Measurements from ENCODE around the gene PCYT1A.
"Not testable (repeated sequence)": the region's sequence is repeated elsewhere in the genome, so short reads cannot be mapped to it uniquely, and the experiment has no call there.

The PCYT1A gene

DNA sequence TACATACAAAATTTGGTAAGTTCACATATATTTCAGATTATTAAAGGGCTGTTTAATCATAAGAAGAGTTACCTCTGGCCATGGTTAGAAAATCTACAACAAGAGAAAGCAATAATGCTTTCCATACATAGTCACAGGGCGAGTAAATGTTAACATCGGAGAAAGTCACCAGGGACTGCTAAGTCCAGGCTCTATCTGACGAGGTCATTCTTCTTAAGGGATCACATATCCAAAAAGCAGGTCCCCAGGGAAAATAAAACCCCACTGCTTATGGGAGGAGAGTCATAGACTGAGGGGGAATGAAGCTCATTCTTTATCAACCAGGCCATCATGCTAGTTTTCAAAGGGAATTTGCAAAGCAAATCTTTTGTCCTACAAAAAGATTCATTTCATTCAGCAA is 3.1 kb downstream of the PCYT1A start:
- no peak for DNase-seq

- no peak for DNase-seq
Observed at GRCh38 chr3:196281962-196282361, 5.6 kb downstream of the PCYT1A start.

DNA sequence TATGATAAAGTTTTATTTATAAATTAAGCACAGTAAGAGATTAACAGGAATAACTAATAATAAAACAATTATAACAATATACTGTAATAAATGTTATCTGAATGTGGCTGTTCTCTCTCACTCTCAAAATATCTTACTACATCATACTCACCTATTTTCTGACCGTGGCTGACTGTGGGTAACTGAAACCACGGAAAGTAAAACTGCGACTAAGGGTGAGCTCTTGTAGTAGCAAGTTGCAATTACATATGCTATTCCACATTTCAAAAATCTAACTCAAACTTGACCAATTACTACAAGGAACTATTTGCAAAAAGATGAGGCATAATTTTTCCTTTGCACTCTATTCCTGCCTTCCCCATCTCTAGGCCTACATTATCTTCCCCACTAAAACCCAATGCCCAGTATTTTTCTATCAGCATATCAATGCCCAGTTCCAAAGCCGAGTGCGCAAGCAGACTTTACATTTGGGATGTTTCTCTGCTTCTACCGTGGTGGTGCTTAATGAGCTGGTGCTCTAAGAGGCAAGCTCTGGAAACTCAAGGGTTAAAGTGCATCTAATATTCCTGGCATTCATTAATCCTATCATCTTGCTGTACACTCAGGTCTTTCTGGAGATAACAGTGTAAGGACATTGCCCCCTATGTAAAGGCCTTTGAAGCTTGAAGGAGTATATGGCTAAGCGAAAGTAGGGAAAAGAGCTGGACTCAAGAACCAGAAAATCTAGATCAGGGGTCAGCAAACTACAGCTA is 6.7 kb downstream of the PCYT1A start:
- no peak for DNase-seq

- DNase-seq: no peak
Observed at GRCh38 chr3:196275126-196275525, 12.4 kb downstream of the PCYT1A start.

DNA sequence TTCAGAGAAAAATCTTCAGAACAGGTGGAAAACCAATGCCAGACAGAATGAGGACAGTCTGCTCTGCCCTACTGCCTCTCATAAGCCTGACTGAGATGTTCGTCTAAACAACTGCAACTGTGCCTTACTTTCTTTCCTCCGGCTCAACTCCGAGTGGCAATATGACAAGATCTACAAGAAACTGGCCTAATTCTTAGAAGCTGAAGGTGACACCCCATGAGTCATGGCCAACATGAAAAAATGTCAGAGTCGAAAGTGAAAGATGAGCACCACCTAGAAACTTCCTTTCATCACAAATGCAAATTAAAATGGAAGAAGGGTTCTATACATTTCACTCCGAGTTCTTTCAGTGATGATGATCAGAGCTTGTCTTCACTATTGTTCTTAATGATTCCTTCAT is 12.9 kb downstream of the PCYT1A start:
- DNase-seq: no peak

- DNase-seq: no peak
Observed at GRCh38 chr3:196273655-196274054, 13.9 kb downstream of the PCYT1A start.

DNA sequence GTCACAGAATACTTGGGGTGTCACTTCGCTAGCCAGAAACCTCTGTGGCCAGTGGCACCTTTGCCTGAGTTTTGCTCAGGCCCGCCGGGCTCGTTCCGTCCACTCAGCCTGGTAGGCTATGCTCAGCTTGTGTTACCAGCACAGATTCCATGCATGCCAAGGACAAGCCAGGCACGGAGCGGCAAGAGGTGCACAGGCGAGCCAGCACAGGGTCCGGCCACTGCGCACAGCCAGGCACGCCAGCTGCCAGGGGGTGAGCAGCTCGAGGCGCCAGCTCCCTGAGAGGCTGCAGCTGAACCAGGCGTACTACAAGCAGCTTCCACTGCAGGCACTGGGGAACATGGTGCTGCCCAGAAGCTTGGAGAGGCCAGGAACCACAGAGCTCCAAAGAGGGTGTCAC is 14.7 kb downstream of the PCYT1A start:
- DNase-seq: no peak

DNA sequence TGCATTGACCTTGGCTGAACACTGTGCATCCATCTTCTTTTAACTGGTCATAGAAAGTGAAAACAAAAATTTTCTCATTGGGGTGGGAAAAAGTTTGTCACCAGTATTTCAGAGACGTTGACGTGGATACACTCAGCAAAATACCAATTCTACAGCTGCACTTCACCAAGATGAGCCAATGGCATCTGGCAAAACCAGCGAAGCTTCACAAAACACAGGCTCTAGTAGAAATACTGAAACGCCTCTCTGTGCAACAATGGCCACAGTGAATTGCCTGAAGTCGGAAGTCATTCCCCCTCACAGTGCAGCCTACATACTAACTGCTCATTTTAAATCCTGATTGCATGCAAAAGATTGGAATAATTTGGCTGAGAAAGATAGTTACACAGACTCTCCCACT is 17.0 kb downstream of the PCYT1A start:
- DNase-seq: no peak

DNA sequence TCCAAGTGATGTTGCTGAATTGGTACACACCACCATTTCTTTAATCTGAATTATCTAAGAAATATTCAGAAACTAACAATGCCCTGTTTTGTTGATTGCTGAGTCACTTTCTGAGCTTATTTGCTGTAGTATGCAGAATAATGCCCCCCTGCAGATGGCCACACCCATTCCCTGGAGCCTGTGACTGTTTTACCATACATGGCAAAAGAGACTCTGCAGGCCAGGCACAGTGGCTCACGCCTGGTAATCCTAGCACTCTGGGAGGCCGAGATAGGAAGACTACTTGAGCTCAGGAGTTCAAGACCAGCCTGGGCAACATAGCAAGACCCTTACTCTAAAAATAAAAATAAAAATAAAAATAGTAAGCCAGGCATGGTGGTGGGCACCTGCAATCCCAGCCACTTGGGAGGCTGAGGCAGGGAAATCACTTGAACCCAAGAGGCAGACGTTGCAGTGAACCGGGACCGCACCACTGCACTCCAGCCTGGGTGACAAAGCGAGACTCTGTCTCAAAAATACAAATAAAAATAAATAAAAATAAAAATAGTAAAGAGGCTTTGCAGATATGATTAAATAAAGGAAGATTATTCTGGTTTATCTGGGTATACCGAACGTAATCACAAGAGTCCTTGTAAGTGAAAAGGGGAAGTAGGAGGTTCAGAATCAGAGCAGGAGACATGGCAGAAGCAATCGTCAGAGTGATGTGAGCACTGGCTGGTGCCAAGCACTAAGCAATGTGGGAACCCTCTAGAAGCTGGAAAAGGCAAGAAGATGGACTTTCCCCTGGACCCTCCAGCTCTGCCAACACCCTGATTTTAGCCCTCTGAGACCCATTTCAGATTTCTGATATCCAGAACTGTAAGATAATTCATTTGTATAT is 19.0 kb downstream of the PCYT1A start:
- no peak for DNase-seq

DNA sequence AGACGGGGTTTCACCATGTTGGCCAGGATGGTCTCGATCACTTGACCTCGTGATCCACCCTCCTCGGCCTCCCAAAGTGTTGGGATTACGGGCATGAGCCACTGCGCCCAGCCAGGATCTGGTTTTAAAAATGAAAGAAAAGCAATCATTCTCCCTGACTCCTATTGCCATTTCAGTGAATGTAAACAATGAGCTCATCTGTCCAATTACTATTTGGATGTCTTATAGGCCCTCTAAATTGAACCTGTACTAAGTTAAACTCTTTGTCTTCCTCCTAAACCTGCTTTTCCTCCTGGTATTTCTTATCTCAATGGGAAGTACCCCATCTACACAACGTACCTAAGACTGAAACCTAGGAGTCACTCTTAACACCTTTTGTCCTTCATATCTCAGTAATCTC is 23.7 kb downstream of the PCYT1A start:
- no peak for DNase-seq

DNA sequence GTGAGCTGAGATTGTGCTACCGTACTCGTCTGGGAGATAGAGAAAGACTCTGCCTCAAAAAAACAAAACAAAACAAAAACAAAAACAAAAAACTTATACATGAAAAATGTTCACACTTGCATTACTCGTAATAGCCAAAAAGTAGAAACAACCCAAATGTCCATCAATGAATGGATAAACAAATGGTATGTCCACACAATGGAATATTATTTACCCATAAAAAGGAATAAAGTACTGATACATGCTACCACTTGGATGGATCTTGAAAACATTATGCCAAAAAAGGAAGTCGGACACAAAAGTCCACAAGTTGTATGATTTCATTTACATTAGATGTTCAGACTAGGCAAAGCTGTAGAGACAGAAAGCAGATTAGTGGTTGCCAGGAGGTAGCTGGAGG is 26.7 kb downstream of the PCYT1A start:
- no peak for DNase-seq

DNA sequence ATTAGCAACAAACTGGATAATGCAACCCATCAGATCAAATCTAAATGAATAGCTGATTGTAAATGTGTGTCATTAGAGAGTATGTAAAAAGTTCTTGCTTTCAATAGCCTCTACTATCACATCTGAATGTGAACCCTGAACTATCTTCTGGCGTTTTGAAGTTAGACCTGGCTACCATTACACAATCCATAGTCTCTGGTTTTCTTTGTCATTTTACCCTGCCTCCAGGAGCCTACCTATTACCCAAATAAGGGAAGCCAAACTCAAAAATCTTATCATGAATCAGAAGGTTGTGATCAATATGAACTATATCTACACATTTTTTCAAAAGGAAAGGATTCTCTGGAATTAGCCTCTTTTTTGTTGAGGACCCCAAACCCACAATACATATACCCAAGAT is 31.8 kb downstream of the PCYT1A start:
- no peak for DNase-seq

GRCh38 chr3:196254376-196255283 is 32.9 kb downstream of the PCYT1A start:
- no peak for DNase-seq

GRCh38 chr3:196251918-196252317 is 35.6 kb downstream of the PCYT1A start:
- DNase-seq: no peak

DNA sequence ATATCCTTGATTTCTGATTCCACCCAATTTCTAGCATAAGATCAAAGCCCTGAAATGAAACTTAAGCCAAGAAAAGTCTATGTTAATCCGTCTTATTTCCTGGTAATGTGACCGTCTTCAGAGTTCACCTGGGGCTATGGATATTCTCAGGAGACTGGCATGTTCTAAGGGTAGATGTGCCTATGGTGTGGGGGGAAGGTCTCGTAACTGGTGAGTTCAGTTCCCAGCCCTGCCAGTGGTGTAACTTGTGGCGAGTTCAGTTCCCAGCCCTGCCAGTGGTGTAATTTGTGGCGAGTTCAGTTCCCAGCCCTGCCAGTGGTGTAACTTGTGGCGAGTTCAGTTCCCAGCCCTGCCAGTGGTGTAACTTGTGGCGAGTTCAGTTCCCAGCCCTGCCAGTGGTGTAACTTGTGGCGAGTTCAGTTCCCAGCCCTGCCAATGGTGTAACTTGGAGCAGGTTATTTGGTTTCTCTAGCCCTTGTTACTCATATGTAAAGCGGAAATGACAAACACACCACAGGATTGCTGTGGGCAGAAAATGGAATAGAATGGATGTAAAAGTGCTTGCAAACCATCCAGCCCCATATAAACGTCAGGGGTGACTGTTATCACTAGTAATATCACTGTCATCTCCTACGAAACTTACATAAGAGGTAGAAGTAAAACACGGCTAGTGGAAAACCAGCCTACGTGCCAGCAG is 40.8 kb downstream of the PCYT1A start:
- DNase-seq: no peak

DNA sequence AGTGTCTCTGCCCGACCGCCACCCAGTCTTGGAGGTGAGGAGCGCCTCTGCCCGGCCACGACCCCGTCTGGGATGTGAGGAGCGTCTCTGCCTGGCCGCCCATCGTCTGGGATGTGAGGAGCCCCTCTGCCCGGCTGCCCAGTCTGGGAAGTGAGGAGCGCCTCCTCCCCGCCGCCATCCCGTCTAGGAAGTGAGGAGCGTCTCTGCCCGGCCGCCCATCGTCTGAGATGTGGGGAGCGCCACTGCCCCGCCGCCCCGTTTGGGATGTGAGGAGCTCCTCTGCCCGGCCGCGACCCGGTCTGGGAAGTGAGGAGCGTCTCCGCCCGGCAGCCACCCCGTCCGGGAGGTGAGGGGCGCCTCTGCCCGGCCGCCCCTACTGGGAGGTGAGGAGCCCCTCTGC is 43.4 kb downstream of the PCYT1A start:
- DNase-seq: not testable (repeated sequence)

GRCh38 chr3:196241704-196242103 is 45.8 kb downstream of the PCYT1A start:
- DNase-seq: no peak

DNA sequence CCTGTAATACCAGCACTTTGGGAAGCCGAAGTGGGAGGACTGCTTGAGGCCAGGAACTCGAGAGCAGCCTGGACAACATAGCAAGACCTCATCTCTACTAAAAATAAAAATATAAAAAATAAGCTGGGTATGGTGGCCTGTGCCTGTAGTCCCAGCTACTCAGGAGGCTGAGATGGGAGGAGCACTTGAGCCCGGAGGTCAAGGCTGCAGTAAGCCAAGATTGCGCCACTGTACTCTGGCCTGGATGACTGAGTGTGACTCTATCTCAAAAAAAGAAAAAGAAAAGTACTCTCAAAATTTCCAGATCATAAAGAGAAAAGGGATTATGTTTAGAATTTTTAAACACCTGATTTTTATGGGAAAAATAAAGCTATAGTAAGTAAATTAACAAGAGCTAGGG is 47.1 kb downstream of the PCYT1A start:
- DNase-seq: no peak

GRCh38 chr3:196238612-196239560 is 48.6 kb downstream of the PCYT1A start:
- no peak for DNase-seq

DNA sequence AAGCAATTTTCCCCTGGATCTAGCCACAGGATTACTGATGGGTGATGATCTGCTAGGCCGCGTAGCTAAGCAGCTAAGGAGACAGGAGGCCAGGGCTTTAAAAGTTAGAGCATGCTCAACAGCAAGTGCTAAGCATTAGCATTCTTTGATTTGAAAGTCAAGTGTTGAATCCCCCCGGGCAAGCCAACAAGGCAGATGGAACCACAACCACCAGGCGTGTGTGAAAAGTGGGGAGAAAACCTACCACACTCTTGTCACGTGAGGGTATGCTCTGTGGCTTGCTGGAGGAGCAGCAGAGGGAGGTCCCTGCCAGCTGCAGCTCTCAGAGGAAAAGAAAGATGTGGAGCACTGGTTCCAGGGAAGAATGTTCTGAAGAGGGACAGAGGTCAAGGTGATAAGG is 50.3 kb downstream of the PCYT1A start:
- no peak for DNase-seq

DNA sequence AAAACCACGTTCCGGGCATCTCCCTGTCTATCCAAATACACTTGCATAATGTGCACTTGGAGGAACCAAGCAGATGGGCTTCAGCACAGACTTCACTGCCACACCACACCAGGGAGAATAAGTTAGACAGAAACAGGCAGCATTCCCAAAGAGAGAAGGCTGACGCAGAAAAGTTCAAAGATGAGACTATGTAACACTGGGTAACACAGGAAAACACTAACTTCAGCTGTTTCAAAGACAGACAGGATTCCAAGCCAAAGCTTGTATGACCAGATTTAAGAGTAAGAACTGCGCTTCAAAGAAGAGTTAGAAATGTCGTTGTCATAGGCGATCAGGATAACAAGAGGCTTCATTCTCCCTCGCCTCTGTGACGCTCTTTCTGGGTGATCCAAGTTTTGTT is 51.3 kb downstream of the PCYT1A start:
- DNase-seq: no peak

Data from DMS153 (cell line).